Suprapubic skin (tissue), 4 donors: ENCODE data around the gene PTPRM. TPM values are rescaled to one million over a fixed set of nuclear protein-coding genes. Genes with fewer than 3 reads are reported as not detected.

Experiments
- DNase-seq, 2 donors: peaks; one replicate each; pipeline ENCODE4 v3.0.0-alpha.2; 2019; ENCODE audit warnings: low spot score in 2 of 2
- H3K27ac ChIP-seq: fragments of 200-600 bp; sonication (generic); one replicate; pipeline ENCODE4 v1.5.1; 2019
- H3K27me3 ChIP-seq: fragments of 200-600 bp; sonication (generic); one replicate; pipeline ENCODE4 v1.5.1; 2019
- H3K36me3 ChIP-seq: fragments of 200-600 bp; sonication (generic); one replicate; pipeline ENCODE4 v1.5.1; 2019
- H3K4me1 ChIP-seq: fragments of 200-600 bp; sonication (generic); one replicate; pipeline ENCODE4 v1.5.1; 2019
- H3K4me3 ChIP-seq: fragments of 200-600 bp; sonication (generic); one replicate; pipeline ENCODE4 v1.5.1; 2019; ENCODE audit warnings: mild to moderate bottlenecking
- H3K9me3 ChIP-seq: fragments of 200-600 bp; sonication (generic); one replicate; pipeline ENCODE4 v1.5.1; 2019
- EP300 ChIP-seq: sonication (generic); formaldehyde crosslinking; IDR thresholded peaks from one replicate; pipeline ENCODE4 v1.6.1; 2017; ENCODE audit warnings: antibody characterized with exemption
- POLR2A ChIP-seq, 2 donors: fragments of 450-650 bp; IDR thresholded peaks; one replicate each; pipeline ENCODE4 v1.6.1; 2017; ENCODE audit warnings: antibody characterized with exemption in 2 of 2, mild to moderate bottlenecking in 2 of 2, moderate library complexity in 2 of 2
- POLR2AphosphoS5 ChIP-seq, 3 donors: sonication (generic); formaldehyde crosslinking; IDR thresholded peaks; one replicate each; pipeline ENCODE4 v1.6.1; 2017; ENCODE audit warnings: antibody characterized with exemption in 3 of 3
- WGBS: methylation state at CpG from one replicate; pipeline ENCODE4 v1.1.5; 2018; 5-methylcytosine and 5-hydroxymethylcytosine counted together
- total RNA-seq, 4 donors: library from RNA; depleted of rRNA; stranded (reverse); fragments of >200 nt; gene quantifications; one replicate each; pipeline ENCODE4 v1.1.0, GENCODE V29; 2016
- TF ChIP-seq, protein P1 (sequence below), 2 donors: fragments of 200-600 bp in 1 of 2; fragments of 450-650 bp in 1 of 2; sonication (generic) in 1 of 2; IDR thresholded peaks; one replicate each; pipeline ENCODE4 v1.5.1; 2016 to 2019; ENCODE audit warnings: antibody characterized with exemption in 2 of 2, mild to moderate bottlenecking in 1 of 2, moderate library complexity in 1 of 2

PTPRM gene
- total RNA-seq, 4 donors from 2014 or later = 19.8 to 73.7 (median 40.0) TPM

DNA sequence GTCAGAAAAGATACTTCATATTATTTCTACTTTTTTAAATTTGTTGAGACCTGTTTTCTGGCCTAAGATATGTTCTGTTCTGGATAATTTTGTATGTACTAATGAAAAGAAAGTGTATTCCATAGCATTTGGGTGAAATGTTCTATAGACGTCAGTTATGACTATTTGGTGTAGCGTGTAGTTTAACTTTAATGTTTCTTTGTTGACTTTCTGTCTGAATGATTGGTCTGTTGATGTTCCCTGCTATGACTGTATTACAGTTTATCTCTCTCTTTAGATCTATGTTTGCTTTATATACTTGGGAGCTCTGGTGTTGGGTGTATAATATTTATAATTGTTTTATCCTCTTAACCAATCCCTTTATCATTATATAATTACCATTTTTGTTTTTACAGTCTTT lies 352.4 kb downstream of the PTPRM start:
- Histone ChIP-seq H3K27me3 (no peaks in the 10 kb centered on the region), H3K4me3 (no peak overlapping the region), H3K4me1 (no peaks in the 10 kb centered on the region), H3K27ac (no peak overlapping the region), H3K9me3 (no peaks in the 10 kb centered on the region), H3K36me3 (no peaks in the 10 kb centered on the region)
- WGBS = 94% methylated on average over 2 of the region's 2 CpGs
- TF ChIP-seq POLR2A (IDR thresholded peaks at IDR 0.05) = no peak
- no peak for TF ChIP-seq EP300
- TF ChIP-seq POLR2AphosphoS5 (IDR thresholded peaks at IDR 0.05) = no peak
- TF ChIP-seq, protein P1, sequence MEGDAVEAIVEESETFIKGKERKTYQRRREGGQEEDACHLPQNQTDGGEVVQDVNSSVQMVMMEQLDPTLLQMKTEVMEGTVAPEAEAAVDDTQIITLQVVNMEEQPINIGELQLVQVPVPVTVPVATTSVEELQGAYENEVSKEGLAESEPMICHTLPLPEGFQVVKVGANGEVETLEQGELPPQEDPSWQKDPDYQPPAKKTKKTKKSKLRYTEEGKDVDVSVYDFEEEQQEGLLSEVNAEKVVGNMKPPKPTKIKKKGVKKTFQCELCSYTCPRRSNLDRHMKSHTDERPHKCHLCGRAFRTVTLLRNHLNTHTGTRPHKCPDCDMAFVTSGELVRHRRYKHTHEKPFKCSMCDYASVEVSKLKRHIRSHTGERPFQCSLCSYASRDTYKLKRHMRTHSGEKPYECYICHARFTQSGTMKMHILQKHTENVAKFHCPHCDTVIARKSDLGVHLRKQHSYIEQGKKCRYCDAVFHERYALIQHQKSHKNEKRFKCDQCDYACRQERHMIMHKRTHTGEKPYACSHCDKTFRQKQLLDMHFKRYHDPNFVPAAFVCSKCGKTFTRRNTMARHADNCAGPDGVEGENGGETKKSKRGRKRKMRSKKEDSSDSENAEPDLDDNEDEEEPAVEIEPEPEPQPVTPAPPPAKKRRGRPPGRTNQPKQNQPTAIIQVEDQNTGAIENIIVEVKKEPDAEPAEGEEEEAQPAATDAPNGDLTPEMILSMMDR (IDR thresholded peaks at IDR 0.05) = no peak
- DNase-seq = no peak

DNA sequence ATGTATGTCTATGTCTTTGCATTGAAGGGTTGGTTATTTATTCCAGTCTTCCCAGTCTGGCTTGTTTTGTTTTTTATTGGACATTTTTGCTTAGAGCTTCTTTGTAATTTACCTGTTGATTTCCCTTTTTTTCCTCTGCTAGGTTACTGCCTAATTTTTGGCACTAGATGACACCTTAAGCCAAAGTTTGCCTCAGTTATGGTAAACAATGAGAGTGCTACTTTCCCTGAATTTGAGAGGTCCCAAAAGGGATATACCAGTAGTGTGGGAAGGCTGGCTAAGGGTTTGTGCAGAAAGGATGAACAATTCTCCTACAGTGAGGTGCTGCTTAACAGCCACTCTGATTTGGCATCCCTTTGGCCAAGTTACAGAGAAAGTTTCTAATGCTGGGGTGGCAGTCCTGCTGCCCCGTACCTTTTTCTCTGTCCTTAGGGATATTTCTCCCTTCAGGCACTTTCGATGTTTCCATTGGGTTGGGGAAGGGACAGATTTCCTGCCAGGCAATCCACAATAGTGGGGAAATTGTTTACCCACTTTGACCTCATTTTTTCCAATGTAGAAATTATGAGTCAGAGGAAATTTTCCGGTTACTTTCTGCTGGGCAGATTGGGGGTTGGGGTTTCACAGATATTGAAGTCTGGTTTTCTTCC lies 354.9 kb downstream of the PTPRM start:
- H3K9me3 ChIP-seq = no peaks in the 10 kb centered on the region
- H3K4me1 ChIP-seq = no peaks in the 10 kb centered on the region
- no peak overlapping the region for H3K4me3 ChIP-seq
- 66% methylated on average over 3 of the region's 3 CpGs for WGBS
- H3K27me3 ChIP-seq = no peaks in the 10 kb centered on the region
- no peak for DNase-seq
- no peak overlapping the region for H3K27ac ChIP-seq
- TF ChIP-seq POLR2AphosphoS5 (IDR thresholded peaks at IDR 0.05) (no peak), EP300 (no peak), POLR2A (IDR thresholded peaks at IDR 0.05) (no peak)
- H3K36me3 ChIP-seq = no peaks in the 10 kb centered on the region

DNA sequence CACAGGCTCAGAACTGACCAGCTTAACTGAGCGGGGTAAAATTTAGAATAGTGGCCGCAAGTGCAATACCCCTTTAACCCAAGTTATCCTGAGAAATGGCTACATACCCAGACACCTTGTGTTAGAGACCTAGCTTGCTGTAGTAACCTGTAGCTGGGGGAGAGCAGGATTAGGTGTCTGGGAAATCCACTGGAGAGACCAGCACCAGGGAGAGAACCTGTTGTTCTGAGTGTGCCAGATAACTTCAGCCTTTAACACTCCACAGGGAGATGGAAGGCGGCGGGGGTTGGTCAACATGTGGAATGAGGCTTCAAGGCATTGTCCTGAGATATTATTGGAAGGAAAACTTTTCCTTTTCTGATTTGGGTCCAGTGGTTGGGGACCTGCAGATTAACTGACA lies 356.0 kb downstream of the PTPRM start:
- H3K27ac ChIP-seq = no peak overlapping the region

DNA sequence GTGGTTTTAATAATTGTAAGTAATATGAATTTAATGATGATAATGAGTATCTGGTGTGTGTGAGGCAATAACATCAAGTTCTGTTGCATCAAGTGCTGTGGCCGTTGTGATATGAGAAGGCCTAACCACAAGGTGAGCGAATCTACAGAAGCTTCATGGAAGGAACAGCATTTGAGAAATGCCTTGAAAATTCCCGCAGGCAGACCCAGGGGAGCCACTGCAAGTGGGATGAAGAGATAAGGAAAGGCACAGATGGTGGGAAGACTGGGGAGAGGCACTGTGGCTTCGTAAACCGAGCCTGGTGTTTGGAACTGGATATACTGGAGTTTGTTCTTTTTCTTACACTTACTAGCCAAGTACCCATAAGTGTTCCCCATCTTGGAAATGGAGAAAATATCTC lies 357.5 kb downstream of the PTPRM start:
- 89% methylated on average over 5 of the region's 5 CpGs for WGBS

More for the DNA sequence above, 356.0 kb downstream of the PTPRM start:
- Histone ChIP-seq H3K27me3 (no peaks in the 10 kb centered on the region), H3K36me3 (no peaks in the 10 kb centered on the region), H3K4me3 (no peak overlapping the region), H3K9me3 (no peaks in the 10 kb centered on the region), H3K4me1 (no peaks in the 10 kb centered on the region)
- WGBS = 95% methylated on average over 4 of the region's 4 CpGs
- no peak for DNase-seq
- TF ChIP-seq POLR2AphosphoS5 (IDR thresholded peaks at IDR 0.05) (no peak), POLR2A (IDR thresholded peaks at IDR 0.05) (no peak), EP300 (no peak)
- TF ChIP-seq, protein P1 (IDR thresholded peaks at IDR 0.05) = no peak

DNA sequence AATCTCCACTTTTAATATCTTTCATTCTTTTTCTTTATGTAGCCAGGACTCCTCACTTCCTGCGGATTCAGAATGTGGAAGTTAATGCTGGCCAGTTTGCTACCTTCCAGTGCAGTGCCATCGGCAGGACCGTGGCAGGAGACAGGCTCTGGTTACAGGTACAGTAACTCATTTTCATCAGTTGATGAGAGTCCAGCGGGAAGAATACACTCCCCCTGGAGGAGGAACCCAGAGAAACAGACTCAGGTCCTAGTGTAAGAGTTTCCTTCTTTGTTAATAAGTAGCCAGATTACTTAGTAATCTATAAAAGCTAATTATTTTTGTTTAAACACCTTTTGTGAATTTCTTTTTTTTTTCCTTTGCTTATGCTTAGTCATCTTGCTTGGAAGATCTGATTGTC lies 359.4 kb downstream of the PTPRM start:
- Histone ChIP-seq H3K27ac (no peak overlapping the region), H3K36me3 (no peaks in the 10 kb centered on the region), H3K4me1 (no peaks in the 10 kb centered on the region), H3K9me3 (no peaks in the 10 kb centered on the region), H3K4me3 (no peak overlapping the region), H3K27me3 (no peaks in the 10 kb centered on the region)
- TF ChIP-seq POLR2AphosphoS5 (IDR thresholded peaks at IDR 0.05) (no peak), EP300 (no peak), POLR2A (IDR thresholded peaks at IDR 0.05) (no peak)
- TF ChIP-seq, protein P1 (IDR thresholded peaks at IDR 0.05) = no peak
- DNase-seq = no peak
- 67% methylated on average over 4 of the region's 4 CpGs for WGBS

More for the DNA sequence above, 357.5 kb downstream of the PTPRM start:
- TF ChIP-seq POLR2A (IDR thresholded peaks at IDR 0.05) (no peak), EP300 (no peak), POLR2AphosphoS5 (IDR thresholded peaks at IDR 0.05) (no peak)
- TF ChIP-seq, protein P1 (IDR thresholded peaks at IDR 0.05) = no peak
- Histone ChIP-seq H3K4me3 (no peak overlapping the region), H3K36me3 (no peaks in the 10 kb centered on the region), H3K4me1 (no peaks in the 10 kb centered on the region), H3K27me3 (no peaks in the 10 kb centered on the region), H3K9me3 (no peaks in the 10 kb centered on the region), H3K27ac (no peak overlapping the region)
- DNase-seq = no peak
